ENCODE results near the gene NDUFV3.
"Not testable (repeated sequence)": the region's sequence is repeated elsewhere in the genome, so short reads cannot be mapped to it uniquely, and the experiment has no call there.

Gene NDUFV3

DNA sequence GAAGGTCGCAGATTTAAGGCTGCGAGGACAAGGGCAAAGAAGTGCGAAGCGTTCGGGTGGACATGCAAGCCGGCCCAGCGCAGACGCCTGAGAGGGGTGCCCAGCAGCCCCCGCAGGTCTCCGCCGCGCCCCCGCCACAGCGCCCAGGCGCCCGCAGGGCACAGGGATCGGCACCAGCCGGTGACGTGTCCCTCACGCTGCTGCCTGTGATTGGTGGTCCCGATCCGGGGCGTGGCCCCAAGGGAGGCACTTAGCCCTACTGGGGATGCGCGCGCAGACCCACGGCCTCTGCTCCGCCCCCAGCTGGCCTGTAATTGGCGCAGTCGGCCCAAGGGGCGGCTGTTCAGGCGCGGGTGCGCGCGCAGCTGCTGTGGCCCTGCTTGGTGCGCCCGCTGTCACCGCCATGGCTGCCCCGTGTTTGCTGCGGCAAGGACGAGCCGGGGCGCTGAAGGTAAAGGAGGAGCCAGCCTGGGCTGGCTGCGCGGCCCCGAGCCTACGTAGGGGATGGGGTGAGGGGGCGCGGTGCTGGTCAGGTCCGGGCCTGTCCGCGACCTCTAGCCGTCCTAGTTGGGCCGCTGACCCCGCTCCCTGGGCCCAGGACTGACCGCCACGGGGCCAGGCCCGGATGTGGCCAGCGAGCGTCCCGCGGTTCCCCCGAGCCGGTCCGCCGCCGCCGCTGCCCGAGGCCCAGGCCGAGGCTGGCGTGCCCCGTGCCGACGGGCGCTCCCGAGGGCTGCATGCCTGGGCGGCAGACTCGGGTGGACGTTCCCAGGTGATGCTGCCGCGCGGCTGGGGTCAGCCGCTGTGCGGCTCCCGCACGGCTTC is at the start of gene NDUFV3:
NDUFV3 (plus strand) TSS at position 379 of the 825 bp plus-strand sequence; CDS start at position 404, 25 bp downstream.
- peaks cover 16% of the 10 kb centered on the region for H3K4me1 Mint-ChIP-seq
- H3K9me3 Mint-ChIP-seq = no peaks in the 10 kb centered on the region
- peak within 1 kb of the TSS; percentile 88 for H3K27ac Mint-ChIP-seq
- H3K36me3 Mint-ChIP-seq = peaks cover under 1% of the 10 kb centered on the region
- H3K27me3 Mint-ChIP-seq = no peaks in the 10 kb centered on the region
- peak within 1 kb of the TSS; percentile 92 for H3K4me3 Mint-ChIP-seq

DNA sequence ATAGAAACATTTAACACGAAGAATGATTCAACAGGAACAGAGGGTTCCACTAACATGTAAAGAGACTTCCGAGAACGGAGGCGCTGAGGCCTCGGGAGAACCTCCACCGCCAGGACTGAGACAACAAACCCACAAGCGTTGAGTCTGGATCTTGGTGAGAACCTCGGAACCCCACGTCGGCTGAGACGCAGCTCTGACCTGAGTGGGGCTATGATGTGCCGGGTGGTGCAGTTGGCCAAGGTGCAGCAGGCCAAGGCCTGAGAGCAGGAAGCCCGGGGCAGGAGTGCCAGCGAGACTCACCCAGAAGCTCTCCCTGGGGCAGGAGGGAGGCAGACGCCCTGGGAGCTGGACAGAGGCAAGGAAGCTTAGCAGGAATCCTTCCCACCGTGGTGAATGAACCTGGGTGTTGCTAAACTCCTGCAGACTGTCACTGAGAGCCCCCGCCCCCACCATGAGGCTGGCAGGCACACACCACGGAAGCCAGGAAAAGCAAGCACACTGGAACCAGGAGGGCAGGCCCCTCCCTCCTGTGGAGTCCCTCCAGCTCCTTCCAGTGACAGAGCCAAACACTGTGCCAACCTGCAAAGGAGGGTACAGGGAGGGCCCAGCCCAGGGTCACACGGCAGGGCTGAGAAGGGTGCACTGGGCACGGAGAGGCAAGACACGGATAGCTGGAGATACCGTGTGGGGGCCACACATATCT is 48.5 kb upstream of the NDUFV3 start:
- Mint-ChIP-seq H3K27me3 (no peaks in the 10 kb centered on the region), H3K4me3 (no peak overlapping the region), H3K9me3 (no peaks in the 10 kb centered on the region), H3K4me1 (peaks cover 15% of the 10 kb centered on the region), H3K27ac (no peak overlapping the region), H3K36me3 (peaks cover 20% of the 10 kb centered on the region)

DNA sequence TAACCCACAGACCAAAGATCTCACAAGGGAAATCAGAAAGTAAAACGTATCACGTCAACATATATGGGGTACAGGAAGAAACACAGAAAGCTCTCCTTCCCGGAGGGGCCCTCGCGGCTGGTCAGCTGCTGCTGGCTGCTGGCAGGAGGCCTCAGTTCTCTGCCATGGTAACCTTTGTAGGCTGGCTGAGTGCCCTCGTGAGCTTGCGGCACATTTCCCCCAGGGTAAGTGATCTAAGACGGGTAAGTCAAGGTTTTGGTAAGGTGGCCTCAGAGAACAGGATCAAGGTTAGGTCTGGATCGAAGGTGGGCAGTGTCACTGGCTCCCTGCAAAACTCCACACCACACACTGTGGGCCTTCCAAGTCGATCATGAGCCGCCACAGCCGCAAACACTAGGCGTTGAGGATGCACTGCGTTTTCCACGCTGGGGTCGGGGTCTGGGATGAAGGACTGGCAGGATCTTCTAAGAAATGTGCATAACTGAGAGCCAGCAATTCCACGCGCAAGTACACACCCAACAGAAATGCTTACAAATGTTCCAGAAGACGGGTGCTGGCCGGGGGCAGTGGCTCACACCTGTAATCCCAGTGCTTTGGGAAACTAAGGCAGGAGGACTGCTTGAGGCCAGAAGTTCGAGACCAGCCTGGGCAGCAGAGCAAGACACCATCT is 47.7 kb upstream of the NDUFV3 start:
- H3K36me3 Mint-ChIP-seq = peaks cover 20% of the 10 kb centered on the region
- H3K27me3 Mint-ChIP-seq = no peaks in the 10 kb centered on the region
- H3K27ac Mint-ChIP-seq = no peak overlapping the region
- H3K4me1 Mint-ChIP-seq = peaks cover 15% of the 10 kb centered on the region
- H3K9me3 Mint-ChIP-seq = no peaks in the 10 kb centered on the region
- no peak overlapping the region for H3K4me3 Mint-ChIP-seq

DNA sequence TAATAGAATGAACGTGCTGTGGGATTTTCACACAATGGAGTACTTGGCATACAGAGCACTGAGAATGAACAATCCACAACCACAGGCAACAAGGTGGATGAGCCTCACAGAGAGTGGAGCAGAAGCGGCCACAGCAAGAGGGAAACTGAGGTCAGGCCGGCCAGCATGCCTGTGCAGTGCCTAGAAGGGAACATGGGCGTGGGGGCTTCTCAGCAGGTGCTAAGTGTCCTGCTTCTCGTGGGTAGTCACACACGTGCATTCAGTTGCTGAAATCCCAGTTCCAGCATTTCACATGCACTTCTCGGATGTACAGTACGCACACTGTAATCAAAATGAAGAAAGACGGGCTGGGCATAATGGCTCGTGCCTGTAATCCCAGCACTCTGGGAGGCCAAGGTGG is 46.9 kb upstream of the NDUFV3 start:
- peaks cover 15% of the 10 kb centered on the region for H3K4me1 Mint-ChIP-seq
- no peaks in the 10 kb centered on the region for H3K27me3 Mint-ChIP-seq
- H3K36me3 Mint-ChIP-seq = peaks cover 20% of the 10 kb centered on the region
- no peak overlapping the region for H3K27ac Mint-ChIP-seq
- no peaks in the 10 kb centered on the region for H3K9me3 Mint-ChIP-seq
- H3K4me3 Mint-ChIP-seq = no peak overlapping the region

DNA sequence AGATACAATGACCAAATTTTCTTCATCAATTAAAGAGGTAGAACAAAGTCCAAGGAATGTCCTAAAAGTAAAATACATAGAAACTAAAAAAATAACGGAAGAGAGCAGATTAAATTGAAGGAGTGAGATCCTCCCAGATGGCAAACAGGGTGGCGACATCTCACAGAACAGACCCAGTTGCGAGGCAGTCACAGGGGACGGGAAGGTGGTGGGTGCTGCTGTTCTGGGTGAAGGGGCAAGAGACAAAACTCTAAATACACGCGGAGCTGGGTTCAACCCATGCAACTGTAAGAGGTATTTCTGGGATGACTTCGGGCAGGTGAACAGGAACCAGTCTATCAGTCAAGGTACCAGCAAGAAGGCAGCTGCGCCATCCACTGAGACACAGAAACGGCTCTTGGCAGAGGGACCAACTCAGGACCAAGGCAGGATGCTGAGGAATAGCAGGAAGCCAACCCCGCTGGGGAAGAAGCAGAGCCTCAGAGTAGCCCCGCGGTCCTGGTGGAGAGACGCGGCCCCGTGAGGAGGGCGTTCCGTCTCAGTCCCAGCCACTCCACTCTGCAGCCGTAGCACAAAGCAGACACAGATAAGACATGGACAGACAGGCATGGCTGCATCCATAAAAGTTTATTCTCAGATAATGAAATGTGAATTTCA is 45.9 kb upstream of the NDUFV3 start:
- Mint-ChIP-seq H3K36me3 (peaks cover 20% of the 10 kb centered on the region), H3K27ac (no peak overlapping the region), H3K4me1 (peaks cover 15% of the 10 kb centered on the region), H3K9me3 (no peaks in the 10 kb centered on the region), H3K4me3 (no peak overlapping the region), H3K27me3 (no peaks in the 10 kb centered on the region)

DNA sequence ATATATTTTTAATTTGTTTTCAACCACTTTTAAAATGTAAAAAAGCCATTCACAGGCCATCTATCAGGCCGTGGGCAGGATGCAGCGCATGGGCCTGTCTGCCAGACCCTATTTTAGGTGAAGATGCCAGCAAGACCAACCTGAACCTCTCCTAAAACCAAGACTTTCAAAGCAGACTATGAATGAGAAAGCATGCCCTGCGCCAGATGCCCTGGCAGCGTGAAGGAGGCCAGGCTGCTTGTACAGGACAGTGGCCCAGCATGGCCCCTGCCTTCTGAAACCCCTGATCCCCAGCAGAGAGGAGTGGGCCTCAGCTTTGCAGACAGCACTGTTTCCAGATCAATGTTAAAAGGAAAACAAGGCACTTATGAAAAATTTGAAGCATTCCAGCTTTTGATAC is 45.4 kb upstream of the NDUFV3 start:
- Mint-ChIP-seq H3K4me3 (no peak overlapping the region), H3K36me3 (peaks cover 19% of the 10 kb centered on the region), H3K27me3 (no peaks in the 10 kb centered on the region), H3K9me3 (no peaks in the 10 kb centered on the region), H3K27ac (no peak overlapping the region), H3K4me1 (peaks cover 14% of the 10 kb centered on the region)

DNA sequence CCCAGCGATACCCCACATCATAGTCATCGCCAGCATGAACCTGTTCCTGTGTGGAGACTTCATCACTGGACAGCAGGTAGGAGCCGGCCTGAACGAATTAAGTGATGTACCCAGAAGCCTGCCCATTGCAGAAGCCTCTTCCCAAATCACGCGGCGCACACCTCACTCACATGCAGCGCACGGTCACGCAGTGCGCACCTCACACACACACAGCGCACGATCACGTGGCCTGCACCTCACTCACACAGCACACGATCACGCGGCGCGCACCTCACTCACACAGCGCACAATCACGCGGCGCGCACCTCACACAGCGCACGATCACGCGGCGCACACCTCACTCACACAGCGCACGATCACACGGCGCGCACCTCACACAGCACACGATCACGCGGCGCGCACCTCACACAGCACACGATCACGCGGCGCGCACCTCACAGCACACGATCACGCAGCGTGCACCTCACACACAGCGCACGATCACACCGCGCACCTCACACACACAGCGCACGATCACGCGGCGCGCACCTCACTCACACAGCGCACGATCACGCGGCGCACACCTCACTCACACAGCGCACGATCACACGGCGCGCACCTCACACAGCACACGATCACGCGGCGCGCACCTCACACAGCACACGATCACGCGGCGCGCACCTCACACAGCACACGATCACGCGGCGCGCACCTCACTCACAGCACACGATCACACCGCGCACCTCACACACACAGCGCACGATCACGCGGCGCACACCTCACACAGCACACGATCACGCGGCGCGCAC is 44.8 kb upstream of the NDUFV3 start:
- H3K36me3 Mint-ChIP-seq = peaks cover 14% of the 10 kb centered on the region

DNA sequence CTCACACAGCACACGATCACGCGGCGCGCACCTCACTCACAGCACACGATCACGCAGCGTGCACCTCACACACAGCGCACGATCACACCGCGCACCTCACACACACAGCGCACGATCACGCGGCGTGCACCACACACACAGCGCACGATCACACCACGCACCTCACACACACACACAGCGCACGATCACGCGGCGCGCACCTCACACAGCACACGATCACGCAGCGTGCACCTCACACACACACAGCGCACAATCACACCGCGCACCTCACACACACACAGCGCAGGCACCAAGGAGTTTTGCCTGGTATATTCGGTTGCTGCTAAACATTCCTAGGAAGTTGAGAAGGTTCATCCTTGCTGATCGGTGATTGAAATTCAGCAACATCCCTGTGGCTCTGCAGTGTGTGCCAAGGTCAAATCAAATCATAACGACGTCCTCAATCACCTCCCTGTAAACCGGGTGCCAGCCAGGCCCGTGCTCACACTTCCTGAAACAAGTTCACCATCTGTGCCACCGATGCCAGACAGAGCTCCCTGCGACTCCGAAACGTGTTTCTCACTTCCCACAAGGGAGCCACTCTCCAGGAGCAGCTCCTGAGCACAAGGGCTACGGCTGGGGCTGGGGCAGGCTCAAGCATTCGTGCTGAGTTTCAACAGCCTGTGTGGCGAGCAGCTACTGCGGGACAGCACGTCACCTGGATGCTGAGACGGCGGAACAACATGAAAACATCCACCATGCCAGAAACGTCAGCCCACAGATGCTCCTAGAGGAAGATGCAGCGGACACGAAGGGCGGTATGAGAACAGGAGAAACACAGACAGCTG is 44.0 kb upstream of the NDUFV3 start:
- H3K27ac Mint-ChIP-seq = no peak overlapping the region
- peaks cover 12% of the 10 kb centered on the region for H3K36me3 Mint-ChIP-seq
- no peaks in the 10 kb centered on the region for H3K27me3 Mint-ChIP-seq
- peaks cover 7% of the 10 kb centered on the region for H3K4me1 Mint-ChIP-seq
- H3K9me3 Mint-ChIP-seq = no peaks in the 10 kb centered on the region
- H3K4me3 Mint-ChIP-seq = no peak overlapping the region

More for the DNA sequence above, 44.8 kb upstream of the NDUFV3 start:
- not testable (repeated sequence) for H3K9me3 Mint-ChIP-seq, H3K4me3 Mint-ChIP-seq, H3K27ac Mint-ChIP-seq, H3K27me3 Mint-ChIP-seq, H3K4me1 Mint-ChIP-seq

DNA sequence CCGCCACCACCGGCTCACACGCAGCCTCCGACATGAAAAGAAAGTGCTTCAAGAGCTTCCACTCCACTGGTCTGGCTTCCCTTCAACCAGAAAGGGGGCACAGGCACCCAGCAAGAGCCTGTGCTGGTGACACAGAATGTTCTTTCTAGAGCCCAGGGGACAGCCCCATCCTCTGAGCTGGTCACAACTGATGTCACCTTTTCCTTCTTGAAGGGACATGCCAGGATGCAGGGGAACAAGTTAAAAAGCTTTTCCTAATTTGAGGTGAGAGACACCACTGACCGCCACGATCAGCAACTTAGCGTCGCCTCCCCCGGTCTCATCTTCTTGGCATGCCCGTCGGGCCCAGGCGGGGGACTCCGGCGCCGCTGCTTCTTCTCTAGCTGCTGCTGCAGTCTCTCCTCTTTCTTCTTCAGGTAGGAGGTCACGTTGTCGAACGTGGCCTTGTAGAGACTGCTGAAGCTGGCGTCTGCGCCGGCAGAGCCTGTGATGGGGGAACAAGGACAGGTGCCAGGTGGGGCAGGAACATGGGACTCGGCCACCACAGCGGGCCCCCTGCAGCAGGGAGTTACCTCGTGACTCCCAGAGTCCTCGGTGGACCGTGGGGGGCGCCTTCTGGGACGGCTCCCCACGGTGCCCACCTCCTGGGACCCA is 43.2 kb upstream of the NDUFV3 start:
- no peak overlapping the region for H3K4me3 Mint-ChIP-seq
- H3K36me3 Mint-ChIP-seq = peaks cover 13% of the 10 kb centered on the region
- H3K27me3 Mint-ChIP-seq = no peaks in the 10 kb centered on the region
- H3K4me1 Mint-ChIP-seq = peaks cover 3% of the 10 kb centered on the region
- H3K9me3 Mint-ChIP-seq = no peaks in the 10 kb centered on the region
- no peak overlapping the region for H3K27ac Mint-ChIP-seq

DNA sequence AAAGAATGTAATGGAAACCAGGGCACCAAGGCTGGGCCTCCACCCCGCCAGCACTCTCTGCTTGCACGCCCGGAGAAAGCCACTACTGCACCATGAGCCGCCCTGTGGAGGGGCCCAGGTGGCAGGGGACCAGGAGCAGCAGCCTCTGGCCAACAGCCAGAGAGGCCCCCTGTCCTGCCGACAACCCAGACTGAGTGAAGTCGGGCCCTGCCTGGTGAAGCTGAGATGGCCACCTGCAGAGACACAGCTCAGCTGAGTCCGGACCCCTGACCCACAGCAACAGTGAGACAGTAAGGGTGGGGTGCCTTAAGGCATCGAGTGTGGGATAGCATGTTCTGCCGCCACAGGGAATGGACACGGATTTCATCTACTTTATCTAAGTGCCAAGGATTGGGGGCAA is 42.6 kb upstream of the NDUFV3 start:
- H3K36me3 Mint-ChIP-seq = peaks cover 12% of the 10 kb centered on the region
- no peaks in the 10 kb centered on the region for H3K9me3 Mint-ChIP-seq
- no peaks in the 10 kb centered on the region for H3K4me1 Mint-ChIP-seq
- no peaks in the 10 kb centered on the region for H3K27me3 Mint-ChIP-seq
- no peak overlapping the region for H3K4me3 Mint-ChIP-seq
- H3K27ac Mint-ChIP-seq = no peak overlapping the region

DNA sequence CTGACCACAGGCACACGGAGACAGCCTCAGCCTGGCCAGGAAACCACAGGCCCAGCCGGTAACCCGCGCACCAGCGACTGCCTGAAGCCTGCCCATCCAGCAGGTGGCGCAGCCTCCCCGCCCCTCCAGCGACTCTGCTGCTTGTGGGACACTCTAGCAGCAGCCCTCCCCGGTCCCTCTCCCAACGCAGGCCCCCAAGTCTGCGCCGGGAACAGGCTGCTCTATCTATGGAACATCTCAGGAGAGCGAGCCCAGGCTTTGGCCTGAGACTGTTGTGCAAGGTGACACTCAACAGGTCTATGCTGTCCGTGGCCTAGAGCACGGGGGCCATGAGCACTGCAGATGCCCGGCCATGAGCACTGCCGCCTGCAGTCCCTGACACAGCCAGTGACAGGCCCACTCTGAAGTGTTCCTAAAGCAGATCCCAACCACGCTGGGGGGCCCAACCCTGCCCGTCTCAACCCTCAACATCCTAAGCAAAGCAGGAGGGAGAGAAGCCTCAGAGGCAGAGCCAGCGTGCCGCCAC is 42.2 kb upstream of the NDUFV3 start:
- H3K36me3 Mint-ChIP-seq = peaks cover 12% of the 10 kb centered on the region
- H3K27ac Mint-ChIP-seq = no peak overlapping the region
- no peak overlapping the region for H3K4me3 Mint-ChIP-seq
- no peaks in the 10 kb centered on the region for H3K9me3 Mint-ChIP-seq
- H3K27me3 Mint-ChIP-seq = no peaks in the 10 kb centered on the region
- no peaks in the 10 kb centered on the region for H3K4me1 Mint-ChIP-seq

DNA sequence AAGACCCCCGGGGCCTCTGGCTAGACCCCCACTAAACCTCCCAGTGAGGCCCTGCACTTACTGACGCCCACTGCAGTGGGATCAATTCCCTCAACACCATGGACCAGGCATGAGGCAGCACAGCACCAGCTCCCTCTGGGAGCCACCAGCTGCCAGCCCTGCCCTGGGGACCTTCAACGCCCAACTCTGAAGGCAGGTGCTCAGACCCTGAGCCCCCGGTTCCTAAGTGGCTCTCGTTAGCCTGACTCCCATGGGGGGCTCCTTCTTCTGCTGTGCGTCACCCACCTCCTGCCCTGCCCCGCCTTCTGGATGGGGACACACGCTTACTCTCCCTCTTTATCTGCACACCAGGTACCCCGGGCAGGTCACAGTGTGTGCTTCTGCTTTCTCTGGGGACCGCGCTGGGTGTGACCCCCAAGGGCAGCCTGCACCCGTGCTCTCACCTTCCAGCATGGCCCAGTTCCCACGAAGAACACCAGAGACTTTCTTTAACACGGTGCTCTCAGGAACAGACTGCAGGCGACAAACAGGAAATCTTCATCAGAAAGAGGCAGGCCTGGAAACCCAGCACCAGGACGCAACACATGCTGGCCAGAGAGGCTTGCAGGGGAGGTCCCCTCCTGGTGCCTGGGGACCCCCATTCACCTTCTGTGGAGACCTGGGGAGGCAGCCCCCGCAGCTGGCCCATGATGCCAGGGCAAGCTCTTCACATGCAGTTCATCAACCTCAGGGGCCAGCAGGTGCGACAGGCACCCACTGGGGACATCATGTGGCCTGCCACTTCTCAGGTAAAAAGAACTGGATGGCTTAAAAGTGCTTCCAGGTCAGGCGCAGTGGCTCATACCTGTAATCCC is 41.1 kb upstream of the NDUFV3 start:
- Mint-ChIP-seq H3K27me3 (no peaks in the 10 kb centered on the region), H3K36me3 (peaks cover 12% of the 10 kb centered on the region)

More for the DNA sequence above, 41.1 kb upstream of the NDUFV3 start:
- Mint-ChIP-seq H3K4me3 (no peak overlapping the region), H3K4me1 (no peaks in the 10 kb centered on the region), H3K9me3 (no peaks in the 10 kb centered on the region), H3K27ac (no peak overlapping the region)

Measured in activated naive CD4-positive, alpha-beta T cell treated with anti-CD3 and anti-CD28 coated beads, Interleukin-2, amount 50 U/mL, for 24 hours (primary cell).